GM11168 (cell line): ENCODE data around the gene FKBP8.
"Not testable (repeated sequence)": the region's sequence is repeated elsewhere in the genome, so short reads cannot be mapped to it uniquely, and the experiment has no call there.

ENCODE experiments used
- in situ Hi-C: fragments of 300-500 bp; cut with MboI; formaldehyde crosslinking; loops from one replicate; pipeline ENCODE4 v1.12.0; 2022; ENCODE audit warnings: low sequenced_read_pairs; ENCODE audit not compliant: unreplicated experiment

FKBP8 gene

DNA sequence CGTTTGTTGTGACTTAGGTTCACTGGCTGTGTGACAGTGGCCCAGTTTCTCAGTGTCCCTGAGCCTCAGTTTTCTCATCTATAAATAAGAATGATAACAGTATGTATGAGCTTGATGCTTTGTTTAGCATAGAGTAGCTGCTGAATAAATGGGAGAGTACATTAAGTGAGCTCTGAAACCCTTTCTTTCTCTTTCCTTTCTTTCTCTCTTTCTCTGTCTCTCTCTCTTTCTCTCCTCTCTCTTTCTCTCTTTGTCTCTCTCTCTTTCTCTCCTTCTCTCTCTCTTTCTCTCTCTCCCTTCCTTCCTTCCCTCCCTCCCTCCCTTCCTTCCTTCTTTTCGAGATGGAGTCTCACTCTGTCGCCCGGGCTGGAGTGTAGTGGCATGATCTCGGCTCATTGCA is 16.3 kb upstream of the FKBP8 start:
- in situ Hi-C loops: no loop called here

DNA sequence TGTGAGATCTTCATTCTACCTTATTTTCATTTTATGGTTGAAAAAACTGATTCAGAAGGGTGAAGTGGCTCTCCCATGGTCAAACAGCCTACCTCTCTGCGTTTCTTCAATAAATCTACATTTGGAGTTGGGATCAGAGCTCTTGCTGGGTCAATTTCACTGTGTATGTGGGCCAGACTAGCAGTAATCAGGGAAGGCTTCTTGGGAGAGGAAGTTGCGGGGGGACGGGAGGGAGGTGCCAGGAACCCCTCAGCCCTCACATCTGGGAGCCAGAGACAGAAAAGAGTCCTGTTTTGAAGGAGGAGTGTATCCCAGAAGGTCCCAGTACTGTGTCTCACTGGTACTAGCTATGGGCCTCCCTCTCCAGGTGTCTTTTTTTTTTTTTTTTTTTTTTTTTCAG is 15.2 kb upstream of the FKBP8 start:
- in situ Hi-C loops: no loop called here

DNA sequence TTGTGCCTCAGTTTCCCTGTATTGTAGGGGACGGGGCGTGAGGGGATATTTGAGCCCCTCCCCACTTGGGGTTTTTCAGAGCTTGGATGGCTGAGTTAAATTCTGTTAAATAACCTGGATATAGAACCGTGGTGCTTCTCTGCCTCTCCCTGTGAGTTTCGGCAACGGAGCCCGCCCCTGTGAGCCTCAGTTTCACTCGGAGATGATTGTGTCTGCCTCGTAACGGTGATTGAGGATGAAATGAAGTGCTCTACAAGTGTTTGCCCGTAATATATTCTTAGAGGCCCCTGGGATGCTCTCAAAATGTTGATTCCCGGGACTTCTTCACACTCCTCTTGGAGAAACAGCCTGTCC is 14.8 kb upstream of the FKBP8 start:
- in situ Hi-C loops: no loop called here

DNA sequence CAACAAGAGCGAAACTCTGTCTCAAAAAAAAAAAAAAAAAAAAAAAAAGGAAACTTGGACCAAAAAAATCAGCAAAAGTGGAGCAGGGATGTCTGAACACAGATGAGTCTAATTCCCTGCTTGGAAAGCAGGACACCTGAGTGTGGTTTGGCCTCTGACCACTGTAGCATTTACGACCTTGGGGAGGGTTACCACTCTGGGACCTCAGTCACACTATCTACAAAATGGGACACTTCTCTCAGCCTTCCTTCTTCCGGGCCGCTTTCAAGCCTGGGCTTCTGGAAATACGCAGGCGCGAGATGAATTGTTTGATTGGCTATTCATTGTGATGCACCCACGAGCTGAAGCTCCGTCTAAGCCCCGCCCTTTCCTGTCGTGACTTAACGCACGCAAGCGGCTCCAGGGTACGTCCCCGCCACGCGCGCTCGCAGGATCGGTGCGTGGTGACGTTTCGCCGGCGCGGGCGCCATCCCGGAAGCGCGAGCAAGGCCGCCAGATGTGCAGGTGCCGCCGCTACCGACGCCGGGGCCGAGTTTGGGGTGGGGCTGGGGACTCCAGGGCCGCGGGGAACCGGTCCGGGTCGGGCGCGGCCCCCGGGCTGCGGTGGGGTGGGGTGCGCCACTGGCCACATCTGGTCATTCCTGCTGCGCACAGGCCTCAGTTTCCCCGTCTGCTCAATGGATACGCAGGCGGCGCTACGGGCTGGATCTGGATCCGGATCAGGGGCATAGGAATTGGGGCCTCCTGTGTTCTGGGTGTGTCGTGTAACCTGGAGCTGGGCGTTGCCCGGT is 14.2 kb upstream of the FKBP8 start, which contains the start of gene KXD1:
Gene KXD1, plus strand, starts transcription at position 460 of the 791 bp plus-strand sequence. CDS start 4,187 bp downstream, outside the sequence.
- in situ Hi-C loops: no loop called here

DNA sequence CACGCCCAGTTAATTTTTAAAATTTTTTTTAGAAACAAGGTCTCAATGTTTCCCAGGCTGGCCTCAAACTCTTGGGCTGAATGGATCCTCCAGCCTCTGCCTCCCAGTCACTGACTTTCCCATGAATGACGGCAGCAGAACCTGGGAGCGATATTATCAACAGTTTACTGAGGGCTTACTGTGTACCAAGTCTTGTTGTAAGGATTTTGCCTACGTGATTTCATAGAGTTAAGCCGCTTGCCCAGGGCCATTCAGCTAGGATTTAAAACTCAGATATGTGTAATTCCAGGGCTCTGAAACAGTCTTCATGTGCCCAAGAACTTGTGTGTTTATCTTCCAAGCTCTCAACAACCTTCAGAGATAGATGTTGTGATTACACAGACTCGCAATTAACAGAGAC is 8.3 kb upstream of the FKBP8 start:
- in situ Hi-C loops: no loop called here

DNA sequence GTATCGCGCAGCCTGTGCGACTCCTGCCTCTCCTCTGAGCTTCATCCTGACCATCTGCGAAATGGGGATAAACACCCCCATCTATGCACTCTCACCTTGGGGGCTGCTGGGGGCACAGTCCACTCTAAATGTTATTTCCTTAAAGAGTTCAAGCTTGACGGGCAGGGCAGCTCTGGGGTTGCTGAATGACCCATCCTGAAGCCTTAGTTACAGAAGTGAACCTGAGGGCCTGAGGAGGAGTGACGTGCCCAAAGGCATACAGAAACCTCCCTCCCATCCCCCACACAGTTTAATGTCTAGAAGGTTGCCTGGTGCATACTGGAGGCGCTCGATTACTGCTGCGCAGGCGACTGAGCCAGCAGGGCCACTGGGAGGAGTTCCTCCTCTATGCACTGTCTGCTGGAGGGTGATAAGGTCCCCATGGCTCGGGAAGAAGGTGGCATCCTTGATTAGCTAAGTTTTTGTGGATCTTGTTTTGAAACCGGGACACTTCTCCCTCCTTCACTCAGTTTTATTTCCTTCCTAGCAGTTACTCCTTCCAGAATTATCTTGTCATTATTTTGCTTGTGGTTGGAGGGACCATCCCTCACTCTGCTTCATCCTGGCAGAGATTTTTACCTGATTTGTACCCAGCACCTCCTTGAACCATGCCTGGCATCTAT is 572 bp upstream of the FKBP8 start:
- in situ Hi-C loops: no loop called here

DNA sequence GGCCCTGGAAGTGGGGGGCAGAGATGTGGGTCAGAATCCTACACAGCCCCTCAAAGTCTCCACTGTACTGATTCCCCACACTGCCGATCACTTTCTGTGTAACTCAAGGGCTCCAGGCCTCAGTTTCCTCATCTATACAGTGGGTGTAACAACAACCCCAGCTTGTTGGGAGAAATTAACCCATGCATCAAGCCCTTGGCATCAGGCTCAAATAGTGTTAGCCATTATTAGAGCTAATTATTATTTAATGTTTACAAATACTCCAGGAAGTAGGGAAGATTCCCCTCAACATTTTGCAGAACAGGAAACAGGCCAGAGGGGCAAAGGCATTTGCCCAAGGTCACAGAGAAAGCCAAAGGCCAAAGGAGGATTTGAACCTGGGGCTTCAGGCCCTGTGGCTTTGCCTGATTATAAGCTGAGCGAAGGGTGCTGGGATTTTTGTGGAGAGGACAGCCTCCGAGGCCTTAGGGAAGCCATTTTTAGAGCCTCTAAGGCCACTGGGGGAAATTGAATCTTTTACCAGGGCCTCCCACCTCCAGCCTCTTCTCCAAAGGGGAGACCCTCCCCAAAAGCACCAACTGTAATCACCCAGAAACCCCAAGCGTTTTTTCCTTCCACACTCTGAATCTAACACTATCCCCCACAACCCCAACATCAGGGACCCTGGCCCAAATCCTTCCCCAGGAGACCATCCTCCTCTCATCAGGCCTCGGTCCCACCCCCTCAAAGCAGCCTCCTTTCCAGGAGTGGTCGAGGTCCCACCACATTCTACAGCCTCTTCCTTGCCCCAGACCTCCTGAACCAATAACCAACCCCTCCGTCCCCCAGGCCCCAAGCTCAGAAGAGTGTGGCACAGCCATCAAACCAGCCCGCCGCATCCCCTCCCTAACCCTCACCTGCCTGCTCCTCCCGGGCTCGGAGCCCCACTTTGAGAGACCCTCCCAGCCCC is 1.1 kb downstream of the FKBP8 start:
- in situ Hi-C loops: no loop called here

DNA sequence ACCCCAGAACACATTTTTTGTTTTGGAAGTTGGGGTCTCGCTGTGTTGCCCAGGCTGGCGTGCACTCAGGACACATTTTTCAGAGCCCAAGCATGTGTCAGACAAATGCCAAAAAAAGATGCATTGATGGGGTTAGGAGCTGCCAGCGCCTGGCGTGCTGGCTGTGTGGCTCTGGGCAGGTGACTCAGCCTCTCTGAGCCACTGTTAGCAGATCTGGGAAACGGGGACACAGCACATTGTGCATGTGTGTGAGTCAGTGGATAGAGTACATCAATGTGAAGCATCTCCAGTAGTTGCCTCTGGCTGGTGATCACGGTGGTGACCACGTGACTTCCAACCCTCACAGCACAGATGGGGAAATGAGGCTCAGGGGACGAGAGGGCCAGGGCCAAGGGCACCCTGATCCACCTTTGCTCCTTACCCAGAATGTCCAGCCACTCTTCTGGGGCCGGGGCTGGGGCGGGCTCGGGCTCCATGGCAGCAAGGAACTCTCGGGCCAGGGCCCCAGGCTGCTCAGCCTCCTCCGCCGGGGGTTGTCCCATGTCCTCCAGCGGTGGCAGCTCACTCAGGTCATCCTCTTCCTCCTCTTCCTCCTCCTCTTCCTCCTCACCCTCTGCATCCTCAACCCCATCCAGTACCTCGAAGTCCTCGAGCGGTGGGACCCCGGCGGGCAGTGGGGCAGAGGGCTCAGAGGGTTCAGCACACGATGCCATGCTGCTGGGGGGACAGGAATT is 1.9 kb downstream of the FKBP8 start:
- in situ Hi-C loops: no loop called here

DNA sequence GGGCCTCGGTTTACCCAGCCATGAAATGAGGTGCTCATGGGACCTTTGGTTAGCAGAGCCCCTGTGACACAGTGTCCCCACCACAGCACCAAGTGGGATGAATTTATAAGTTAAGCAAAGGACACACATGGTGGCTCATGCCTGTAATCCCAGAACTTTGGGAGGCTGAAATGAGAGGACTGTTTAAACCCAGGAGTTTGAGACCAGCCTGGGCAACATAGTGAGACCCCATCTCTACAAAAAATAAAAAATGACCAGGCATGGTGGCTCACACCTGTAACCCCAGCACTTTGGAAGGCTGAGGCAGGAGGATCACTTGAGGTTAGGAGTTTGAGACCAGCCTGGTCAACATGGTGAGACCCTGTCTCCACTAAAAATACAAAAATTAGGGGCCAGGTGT is 3.2 kb downstream of the FKBP8 start:
- in situ Hi-C loops: not testable (repeated sequence)

DNA sequence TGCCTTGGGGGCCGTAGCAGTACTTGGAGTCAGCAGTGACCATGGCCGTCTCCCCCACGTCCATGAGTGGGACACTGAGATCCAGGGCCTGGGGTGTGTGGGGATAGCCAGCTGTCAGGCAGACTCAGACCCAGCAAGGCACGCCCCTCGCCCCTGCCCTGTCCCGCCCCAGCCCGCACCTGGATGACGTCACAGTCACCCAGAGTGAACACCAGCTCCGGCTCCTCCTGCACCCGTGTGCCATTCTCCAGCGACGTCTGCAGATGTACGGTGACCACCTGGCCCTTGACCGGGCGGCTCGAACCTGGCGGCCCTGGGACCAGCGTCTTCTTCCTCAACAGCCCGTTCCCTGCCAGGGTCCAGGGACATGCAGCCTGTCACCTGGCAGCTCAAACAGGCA is 4.0 kb downstream of the FKBP8 start:
- in situ Hi-C loops: no loop called here

DNA sequence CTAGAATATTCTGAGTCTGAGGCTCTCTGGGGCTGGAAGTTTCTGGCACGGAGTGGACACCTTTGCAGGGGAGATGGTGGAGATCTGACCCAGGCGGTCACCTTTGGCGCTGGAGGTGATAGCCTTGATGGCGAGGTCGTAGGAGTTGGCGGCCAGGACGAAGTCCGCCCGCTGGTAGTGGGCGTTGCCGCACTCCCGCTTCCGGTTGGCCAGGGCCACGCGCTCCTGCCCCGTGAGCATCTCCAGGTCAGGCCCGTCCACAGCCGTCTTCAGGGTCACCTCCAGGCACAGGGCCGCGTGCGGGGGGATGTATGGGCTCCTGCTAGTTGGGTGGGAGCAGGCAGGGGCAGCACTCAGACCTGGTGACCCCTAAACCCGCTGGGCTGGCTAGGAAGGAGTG is 5.3 kb downstream of the FKBP8 start:
- in situ Hi-C loops: no loop called here

DNA sequence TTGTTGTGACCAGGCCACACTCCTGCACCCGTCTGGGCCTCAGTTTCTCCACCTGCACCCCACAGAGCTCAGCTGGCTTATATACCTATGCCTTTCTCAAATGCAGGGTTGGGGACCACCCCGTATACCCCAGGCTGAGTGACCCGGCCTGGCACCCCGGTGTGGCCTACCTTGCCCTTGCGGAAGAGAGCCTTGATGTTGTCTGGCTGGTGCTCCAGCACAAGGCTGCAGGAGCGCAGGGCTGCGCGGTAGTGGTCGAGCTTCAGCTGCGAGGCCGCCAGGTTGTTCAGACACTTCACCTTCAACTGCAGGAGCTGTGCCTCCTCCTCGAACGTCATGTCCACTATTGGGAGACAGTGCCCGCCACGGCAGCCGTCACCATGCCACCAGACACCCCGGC is 5.9 kb downstream of the FKBP8 start:
- in situ Hi-C loops: no loop called here

DNA sequence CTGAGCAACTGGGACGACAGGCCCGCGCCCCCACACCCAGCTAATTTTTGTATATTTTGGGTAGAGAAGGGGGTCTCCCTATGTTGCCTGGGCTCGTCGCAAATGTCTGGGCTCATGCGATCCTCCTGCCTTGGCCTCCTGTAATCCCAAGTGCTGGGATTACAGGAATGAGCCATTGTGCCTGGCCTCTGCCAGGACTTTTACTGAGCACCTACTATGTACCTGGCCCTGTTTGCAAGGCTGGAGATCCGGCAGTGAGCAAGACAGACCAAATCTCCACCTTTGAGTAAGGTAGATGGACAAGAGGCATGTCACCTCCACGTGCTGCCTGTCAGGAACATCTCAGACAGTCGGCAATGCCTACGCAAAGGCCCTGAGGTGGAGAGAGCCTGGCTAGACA is 6.9 kb downstream of the FKBP8 start:
- in situ Hi-C loops: no loop called here

DNA sequence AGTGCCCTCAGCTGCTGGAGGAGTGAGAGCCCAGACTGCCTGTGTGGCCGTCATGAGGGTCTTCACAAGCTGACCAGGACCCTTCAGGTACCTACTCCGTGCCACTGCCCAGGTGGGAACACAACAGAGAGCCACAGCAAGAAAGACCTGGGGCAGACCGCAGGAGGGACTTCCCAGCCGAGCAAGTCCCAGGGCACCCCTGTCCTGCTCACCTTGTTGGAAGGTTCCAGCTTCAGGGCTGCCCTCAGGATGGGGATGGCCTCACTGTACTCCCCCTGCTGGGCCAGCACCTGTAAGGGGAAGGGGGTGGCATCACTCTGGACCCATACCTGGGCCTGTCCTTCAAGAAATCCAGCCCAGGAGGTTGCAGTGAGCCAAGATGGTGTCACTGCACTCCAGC is 10.3 kb downstream of the FKBP8 start:
- in situ Hi-C loops: no loop called here

DNA sequence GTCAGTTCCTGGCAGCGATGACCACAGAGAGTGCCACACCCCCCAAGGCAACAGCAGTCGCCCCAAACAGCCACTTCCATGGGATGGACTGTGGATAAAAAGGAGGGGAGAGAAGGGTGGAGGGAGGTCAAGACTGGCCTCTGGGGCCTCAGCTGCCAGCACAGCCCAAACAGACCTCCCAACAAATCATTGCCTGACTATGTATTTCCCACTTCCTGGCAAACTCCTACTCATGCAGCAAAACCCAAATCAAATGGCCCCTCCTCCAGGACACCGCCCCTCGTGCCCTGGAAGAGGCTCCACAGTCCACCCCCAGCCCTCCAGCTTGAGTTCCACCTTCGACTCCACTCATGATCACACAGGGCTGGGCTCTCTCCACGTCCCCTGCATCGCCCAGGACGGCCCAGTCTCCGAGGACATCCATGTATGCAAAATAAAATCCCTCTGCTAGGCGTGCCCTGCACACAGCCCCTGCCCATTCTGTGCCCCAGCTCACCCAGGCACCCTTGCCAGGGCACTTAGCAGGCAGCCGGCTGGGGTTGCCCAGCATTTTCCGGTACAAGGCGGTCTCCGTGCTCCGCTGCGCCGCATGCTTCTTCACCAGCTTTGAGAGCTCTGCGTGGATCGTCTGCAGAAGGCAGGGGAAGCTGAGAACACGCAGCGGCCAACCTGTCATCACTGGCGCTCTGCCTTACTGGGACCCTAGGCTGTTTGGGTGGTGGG is 11.0 kb downstream of the FKBP8 start:
- in situ Hi-C loops: no loop called here

DNA sequence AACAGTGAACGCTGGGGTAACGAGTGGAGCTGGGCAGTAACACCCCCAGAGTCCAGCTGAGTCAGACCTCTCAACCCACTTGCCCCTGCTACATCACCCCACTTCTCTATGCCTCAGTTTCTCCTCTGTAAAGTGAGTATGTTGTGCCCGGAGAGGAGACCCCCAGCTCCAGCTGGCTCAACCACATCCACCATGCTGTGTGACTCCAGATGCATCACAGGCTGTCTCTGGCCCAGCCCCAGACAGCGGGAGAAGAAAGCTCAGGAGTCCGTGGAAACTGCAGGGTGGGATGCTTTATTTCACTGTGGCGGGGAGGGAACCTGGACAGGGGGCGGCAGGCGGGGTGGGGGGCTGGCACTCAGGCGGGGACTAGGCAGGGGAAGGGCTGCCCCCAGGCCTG is 11.9 kb downstream of the FKBP8 start:
- in situ Hi-C loops: no loop called here

DNA sequence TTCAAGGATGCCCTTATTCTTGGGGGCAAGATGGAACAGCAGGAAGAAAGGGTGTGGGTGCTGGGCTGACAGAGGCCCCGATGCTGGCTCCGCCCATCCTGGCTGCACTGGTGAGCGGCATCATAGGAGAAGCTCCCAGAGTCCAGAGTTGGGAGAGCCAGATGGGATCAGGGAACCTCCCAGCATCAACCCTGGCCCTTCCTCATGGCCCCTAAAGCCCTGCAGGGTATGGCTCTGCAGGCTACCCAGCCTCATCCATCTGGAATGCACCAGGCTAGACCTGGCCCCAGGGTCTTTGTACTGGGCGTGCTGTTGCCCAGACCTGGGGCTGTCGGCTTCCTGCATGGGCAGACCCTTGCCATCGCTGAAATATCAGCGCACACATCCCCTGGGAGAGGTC is 13.6 kb downstream of the FKBP8 start:
- in situ Hi-C loops: no loop called here

DNA sequence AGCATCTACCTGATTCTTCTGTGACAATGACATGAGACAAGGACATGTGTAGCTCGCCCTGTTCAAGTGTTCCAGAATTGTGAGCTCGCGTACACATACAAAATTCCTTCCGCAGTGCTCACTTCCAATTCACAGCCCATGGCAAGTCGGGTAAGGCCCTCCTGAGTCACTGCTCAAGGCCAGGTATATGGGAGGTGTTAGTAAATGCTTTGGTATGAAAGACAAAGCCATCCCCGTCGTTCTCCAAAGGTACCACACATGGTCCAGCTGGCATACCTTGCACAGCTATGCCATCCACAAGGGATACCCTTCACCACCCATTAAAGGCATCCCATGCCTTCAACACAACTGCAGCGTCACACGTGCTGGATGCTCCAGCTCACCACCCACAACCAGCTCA is 17.1 kb downstream of the FKBP8 start:
- in situ Hi-C loops: no loop called here

DNA sequence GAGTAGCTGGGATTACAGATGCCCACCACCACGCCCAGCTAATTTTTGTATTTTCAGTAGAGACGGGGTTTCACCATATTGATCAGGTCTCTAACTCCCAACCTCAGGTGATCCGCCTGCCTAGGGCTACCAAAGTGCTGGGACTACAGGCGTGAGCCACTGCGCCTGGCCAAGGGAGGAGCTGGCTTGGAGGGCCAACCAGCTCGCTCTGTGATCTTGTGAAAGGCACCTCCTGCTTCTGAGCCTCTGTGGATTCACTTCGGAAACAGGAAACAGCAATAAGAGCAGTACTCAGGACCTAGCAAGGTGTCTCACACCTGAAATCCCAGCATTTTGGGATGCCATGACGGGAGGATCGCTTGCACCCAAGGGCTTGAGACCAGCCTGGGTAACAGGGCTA is 19.5 kb downstream of the FKBP8 start:
- in situ Hi-C loops: no loop called here
